ENCODE results near the gene RNPEP. TPM values are rescaled to one million over a fixed set of nuclear protein-coding genes. Genes with fewer than 3 reads are reported as not detected.
"Not testable (repeated sequence)": the region's sequence is repeated elsewhere in the genome, so short reads cannot be mapped to it uniquely, and the experiment has no call there.

The RNPEP gene
- polyA plus RNA-seq, 3 donors, result 22.3 to 49.8 (median 29.6) TPM

DNA sequence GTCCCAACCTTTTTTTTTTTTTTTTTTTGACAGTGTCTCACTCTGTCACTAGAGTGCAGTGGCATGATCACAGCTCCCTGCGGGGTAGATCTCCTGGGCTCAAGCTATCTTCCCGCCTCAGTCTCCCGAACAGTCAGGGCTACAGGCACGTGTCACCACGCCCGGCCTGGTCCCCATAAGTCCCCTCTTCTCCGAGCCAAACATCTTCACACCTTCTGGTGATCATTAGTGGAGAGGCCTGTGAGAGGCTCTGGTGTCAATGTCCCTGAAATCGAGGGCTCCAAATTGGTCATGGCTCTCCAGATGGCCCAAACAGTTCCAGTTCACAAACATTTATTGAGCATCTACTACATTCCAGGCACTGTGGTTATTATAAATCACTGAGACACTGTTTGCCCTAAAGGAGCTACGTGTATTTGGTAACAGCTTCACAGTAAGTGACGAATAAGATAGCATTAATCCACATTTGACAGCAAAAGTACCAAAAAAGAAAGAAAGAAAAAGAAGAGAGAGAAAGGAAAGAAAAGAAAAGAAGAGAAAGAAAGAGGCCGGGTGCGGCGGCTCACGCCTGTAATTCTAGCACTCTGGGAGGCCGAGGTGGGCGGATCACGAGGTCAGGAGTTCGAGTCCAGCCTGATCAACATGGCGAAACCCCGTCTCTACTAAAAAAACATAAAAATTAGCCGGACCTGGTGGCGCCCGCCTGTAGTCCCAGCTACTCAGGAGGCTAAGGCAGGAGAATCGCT lies 28.0 kb upstream of the RNPEP start:
- H3K27ac ChIP-seq (ENCODE audit: low read depth, low read length), result no peak overlapping the region
- WGBS, 3 donors, result 53 to 56% (median 54%) methylated on average over 24 of the region's 24 CpGs

DNA sequence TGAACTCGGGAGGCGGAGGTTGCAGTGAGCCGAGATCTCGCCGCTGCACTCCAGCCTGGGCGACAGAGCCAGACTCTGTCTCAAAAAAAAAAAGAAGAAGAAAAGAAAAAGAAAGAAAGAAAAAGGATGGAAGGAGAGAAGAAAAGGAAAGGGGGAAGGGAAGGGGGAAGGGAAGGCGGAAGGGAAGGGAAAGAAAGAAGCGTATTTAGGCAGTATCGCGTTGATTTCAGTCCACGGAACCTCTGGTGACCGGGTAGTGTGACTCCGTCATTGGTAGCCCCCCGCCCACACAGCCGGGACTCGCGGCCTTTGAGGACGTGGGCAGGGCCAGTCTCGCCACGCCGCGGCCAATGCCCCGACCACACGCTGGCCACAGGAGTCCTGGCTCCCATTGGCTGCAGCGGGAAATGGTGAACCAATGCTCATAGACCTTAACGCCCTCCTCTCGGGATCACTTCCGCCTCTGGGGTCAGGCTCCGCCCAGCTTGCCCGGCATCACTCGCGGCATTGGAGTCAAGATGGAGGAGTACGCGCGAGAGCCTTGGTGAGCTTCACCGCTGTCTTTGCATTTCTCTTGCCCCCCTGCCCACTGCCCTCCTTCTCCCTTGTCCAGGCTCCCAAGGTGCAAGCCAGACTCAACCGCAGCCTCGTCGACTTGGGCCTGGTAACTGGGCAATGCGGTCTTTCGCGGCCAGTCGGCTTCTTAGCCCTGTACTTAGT lies 27.3 kb upstream of the RNPEP start, which contains the start of gene TIMM17A:
TIMM17A (plus strand) TSS at position 495 of the 720 bp plus-strand sequence; CDS start at position 519, 24 bp downstream.
- H3K27ac ChIP-seq (ENCODE audit: low read depth, low read length), result peak within 1 kb of the TSS; percentile 28
- WGBS, 3 donors, result 0 to 1% (median 1%) methylated on average over 43 of the region's 43 CpGs

- WGBS, 3 donors, result 0 to 1% (median 1%) methylated on average over 17 of the region's 17 CpGs
Observed at GRCh38 chr1:201955729-201956143, 26.7 kb upstream of the RNPEP start.

DNA sequence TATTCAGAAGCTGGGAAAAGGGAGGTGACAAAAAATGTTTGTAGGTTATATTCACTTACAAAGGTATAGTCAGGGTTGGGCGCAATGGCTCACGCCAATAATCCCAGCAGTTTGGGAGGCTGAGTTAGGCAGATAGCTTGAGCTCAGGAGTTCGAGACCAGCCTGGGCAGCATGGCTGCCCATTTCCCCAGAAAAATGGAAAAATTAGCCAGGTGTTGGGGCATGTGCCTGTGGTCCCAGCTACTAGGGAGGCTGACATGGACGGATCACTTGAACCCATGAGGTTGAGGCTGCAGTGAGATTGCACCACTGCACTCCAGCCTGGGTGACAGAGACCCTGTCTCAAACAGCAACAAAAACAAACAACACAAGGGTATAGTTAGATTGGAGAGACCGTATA lies 24.1 kb upstream of the RNPEP start:
- H3K27ac ChIP-seq (ENCODE audit: low read depth, low read length), result no peak overlapping the region
- 81 to 90% (median 82%) methylated on average over 5 of the region's 5 CpGs for WGBS, 3 donors

More at GRCh38 chr1:201955729-201956143, 26.7 kb upstream of the RNPEP start:
- H3K27ac ChIP-seq (ENCODE audit: low read depth, low read length), result peak overlapping the region; percentile 28

GRCh38 chr1:201962382-201962781 lies 20.1 kb upstream of the RNPEP start:
- H3K27ac ChIP-seq (ENCODE audit: low read depth, low read length), result not testable (repeated sequence)
- 92% methylated on average over 10 of the region's 10 CpGs for WGBS, 3 donors

- H3K27ac ChIP-seq (ENCODE audit: low read depth, low read length), result no peak overlapping the region
- WGBS, 3 donors, result 83 to 93% (median 89%) methylated on average over 1 of the region's 1 CpG
Observed at GRCh38 chr1:201964261-201964660, 18.2 kb upstream of the RNPEP start.

GRCh38 chr1:201966171-201966570 lies 16.3 kb upstream of the RNPEP start:
- 91 to 96% (median 94%) methylated on average over 5 of the region's 5 CpGs for WGBS, 3 donors

GRCh38 chr1:201968202-201968925 lies 14.1 kb upstream of the RNPEP start:
- WGBS, 3 donors, result 88 to 94% (median 90%) methylated on average over 16 of the region's 16 CpGs

More at GRCh38 chr1:201966171-201966570, 16.3 kb upstream of the RNPEP start:
- no peak overlapping the region for H3K27ac ChIP-seq (ENCODE audit: low read depth, low read length)

GRCh38 chr1:201970334-201971159 lies 11.9 kb upstream of the RNPEP start:
- WGBS, 3 donors, result 47 to 64% (median 62%) methylated on average over 9 of the region's 9 CpGs
- no peak overlapping the region for H3K27ac ChIP-seq (ENCODE audit: low read depth, low read length)

More at GRCh38 chr1:201968202-201968925, 14.1 kb upstream of the RNPEP start:
- H3K27ac ChIP-seq (ENCODE audit: low read depth, low read length), result no peak overlapping the region

GRCh38 chr1:201982082-201982622 lies 296 bp upstream of the RNPEP start:
- H3K27ac ChIP-seq (ENCODE audit: low read depth, low read length), result no peak overlapping the region
- WGBS, 3 donors, result 6 to 10% (median 9%) methylated on average over 31 of the region's 31 CpGs

GRCh38 chr1:201983380-201983805 lies 945 bp downstream of the RNPEP start:
- no peak overlapping the region for H3K27ac ChIP-seq (ENCODE audit: low read depth, low read length)
- WGBS, 3 donors, result 8 to 11% (median 8%) methylated on average over 11 of the region's 11 CpGs

- H3K27ac ChIP-seq (ENCODE audit: low read depth, low read length), result no peak overlapping the region
- 94 to 95% (median 95%) methylated on average over 3 of the region's 3 CpGs for WGBS, 3 donors
Observed at GRCh38 chr1:201984446-201984845, 2.0 kb downstream of the RNPEP start.

DNA sequence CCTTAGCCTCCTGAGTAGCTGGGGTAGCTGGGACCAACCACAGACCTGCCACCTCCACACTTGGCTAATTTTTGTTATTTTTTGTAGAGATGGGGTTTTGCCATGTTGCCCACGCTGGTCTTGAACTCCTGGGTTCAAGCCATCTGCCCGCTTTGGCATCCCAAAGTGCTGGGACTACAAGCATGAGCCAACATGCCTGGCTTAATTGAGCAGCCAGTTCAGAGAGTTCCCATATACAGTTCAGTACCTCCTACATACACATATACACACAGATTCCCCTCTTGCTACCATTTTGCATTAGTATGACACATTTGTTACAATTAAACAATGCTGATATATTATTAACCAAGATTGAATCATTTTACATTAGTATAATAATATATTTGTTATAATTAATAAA lies 2.9 kb downstream of the RNPEP start:
- 67 to 100% (median 100%) methylated on average over 2 of the region's 2 CpGs for WGBS, 3 donors
- no peak overlapping the region for H3K27ac ChIP-seq (ENCODE audit: low read depth, low read length)

- WGBS, 3 donors, result 64 to 88% (median 73%) methylated on average over 7 of the region's 7 CpGs
- H3K27ac ChIP-seq (ENCODE audit: low read depth, low read length), result no peak overlapping the region
Observed at GRCh38 chr1:201988601-201989000, 6.2 kb downstream of the RNPEP start.

DNA sequence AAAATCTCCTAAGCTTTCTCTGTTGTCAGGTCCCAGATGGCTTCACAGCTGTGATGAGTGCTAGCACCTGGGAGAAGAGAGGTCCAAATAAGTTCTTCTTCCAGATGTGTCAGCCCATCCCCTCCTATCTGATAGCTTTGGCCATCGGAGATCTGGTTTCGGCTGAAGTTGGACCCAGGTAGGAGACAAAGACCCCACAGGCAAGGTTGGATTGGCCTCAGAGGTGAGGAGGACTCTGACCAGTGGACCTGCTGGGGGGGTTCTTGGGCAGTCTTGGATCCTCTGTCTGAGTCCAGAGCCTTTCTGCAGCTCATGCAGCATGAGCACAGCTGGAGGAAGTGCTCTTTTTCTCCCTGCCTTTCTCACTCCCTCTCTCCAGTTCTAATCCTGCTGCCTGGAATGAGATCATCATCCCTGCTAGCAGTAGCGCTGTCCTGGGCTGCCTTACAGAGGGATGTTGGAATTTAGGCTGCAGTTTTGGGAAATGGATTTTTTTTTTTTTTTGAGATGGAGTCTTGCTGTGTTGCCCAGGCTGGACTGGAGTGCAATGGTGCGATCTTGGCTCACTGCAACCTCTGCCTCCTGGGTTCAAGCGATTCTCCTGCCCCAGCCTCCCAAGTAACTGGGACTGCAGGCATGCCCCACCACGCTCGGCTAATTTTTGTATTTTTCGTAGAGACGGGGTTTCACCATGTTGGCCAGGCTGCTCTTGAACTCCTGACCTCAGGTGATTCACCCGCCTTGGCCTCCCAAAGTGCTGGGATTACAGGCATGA lies 7.1 kb downstream of the RNPEP start:
- 96 to 99% (median 97%) methylated on average over 10 of the region's 10 CpGs for WGBS, 3 donors
- no peak overlapping the region for H3K27ac ChIP-seq (ENCODE audit: low read depth, low read length)

DNA sequence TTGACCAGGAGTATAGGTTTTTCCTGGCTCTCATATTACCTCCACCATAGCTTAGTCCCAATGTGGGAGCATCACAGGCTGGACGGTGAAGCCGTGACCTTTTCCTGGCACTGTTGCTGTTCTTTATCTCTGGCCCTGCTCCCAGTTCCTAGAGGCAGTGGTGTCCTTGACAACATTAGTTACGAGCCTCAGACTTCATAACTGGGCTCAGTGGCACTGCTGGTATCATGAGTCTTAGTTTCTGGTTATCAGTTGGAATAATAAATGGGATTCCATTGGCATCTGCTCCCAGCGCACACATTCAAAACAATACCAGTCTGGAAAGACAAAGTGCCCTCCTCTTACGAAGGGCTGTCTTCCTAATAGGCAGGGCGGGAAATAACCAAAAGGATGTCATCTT lies 8.0 kb downstream of the RNPEP start:
- 35 to 75% (median 70%) methylated on average over 6 of the region's 6 CpGs for WGBS, 3 donors
- no peak overlapping the region for H3K27ac ChIP-seq (ENCODE audit: low read depth, low read length)

- WGBS, 3 donors, result 48 to 71% (median 64%) methylated on average over 16 of the region's 16 CpGs
- no peak overlapping the region for H3K27ac ChIP-seq (ENCODE audit: low read depth, low read length)
Observed at GRCh38 chr1:201999625-202000238, 17.3 kb downstream of the RNPEP start.
